CD4-positive, alpha-beta T cell treated with Interleukin-4 for 1 hour (primary cell): Measurements from ENCODE around the gene FBXW8.
A peak's percentile ranks its signal among the peaks of the same experiment; 100 is the strongest.
"Not testable (repeated sequence)": the region's sequence is repeated elsewhere in the genome, so short reads cannot be mapped to it uniquely, and the experiment has no call there.

ENCODE experiments used
- DNase-seq, 2 donors: peaks; one replicate each; pipeline ENCODE4 v3.0.0-alpha.2; 2020 to 2022

FBXW8 gene

DNA sequence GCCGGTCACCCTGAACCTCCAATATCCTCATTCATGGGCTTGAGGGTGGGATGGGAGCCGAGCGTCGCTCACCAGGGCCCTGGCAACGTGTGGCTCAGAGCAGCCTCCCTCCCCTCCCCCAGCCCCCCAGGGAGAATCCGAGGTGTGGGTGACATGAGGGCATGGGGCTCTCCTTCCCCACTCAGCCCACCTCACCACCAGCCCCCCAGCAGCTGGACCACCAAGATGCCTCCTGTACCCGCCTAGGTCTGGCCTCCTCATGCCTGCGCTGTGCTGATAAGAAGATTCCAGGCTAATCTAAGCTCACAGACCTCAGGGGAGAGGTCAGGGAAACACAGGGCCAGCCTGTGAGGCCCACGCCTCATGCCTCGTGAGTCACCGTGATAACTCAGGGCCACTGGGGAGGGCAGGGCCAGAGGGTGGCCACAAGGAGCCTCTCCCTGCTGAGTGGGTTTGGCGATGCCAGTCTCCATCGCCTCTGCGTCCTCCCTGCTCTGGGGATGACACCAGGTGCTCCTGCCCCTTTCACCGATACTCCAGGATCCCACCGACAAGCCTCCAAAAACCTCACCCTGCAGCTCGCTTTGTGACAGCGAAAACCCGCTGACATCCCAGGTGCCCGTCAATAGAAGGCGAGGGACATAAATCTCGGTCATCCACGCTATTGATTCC lies 131.6 kb downstream of the FBXW8 start:
- no peak for DNase-seq

- DNase-seq, result no peak
Measured at GRCh38 chr12:117042862-117043261, 132.1 kb downstream of the FBXW8 start.

DNA sequence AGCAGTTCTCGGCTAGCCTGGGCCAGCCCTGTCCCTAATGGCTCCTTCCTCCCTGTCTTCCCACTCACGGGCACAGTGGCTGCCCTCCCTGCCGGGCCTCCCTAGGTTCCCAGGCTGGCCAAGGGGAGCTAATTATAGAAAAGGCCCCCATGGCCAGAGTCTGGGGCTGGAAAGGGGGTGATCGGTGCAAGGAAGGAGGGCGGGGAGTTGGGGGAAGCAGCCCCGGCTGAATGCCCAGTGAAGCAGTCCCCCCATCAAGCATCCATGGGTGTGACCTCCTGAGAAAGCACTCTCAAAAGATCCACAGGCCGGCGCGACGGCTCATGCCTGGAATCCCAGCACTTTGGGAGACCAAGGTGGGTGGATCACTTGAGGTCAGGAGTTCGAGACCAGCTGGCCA lies 133.6 kb downstream of the FBXW8 start:
- DNase-seq, result no peak

DNA sequence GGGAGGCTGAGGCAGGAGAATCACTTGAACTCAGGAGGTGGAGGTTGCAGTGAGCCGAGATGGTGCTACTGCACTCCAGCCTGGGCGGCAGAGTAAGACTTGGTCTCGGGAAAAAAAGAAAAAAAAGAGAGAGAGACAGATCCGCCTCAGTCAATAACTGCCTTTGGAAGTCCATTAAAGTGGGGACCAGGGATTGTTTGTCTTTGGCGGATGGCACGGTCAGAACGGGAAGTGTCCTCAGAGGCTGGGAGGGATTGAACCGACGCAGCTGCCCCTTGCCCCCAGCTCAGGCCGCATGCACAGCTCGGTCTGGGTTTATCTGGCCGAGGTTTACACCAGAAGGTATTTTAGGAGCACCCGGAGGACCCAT lies 134.0 kb downstream of the FBXW8 start:
- no peak for DNase-seq

DNA sequence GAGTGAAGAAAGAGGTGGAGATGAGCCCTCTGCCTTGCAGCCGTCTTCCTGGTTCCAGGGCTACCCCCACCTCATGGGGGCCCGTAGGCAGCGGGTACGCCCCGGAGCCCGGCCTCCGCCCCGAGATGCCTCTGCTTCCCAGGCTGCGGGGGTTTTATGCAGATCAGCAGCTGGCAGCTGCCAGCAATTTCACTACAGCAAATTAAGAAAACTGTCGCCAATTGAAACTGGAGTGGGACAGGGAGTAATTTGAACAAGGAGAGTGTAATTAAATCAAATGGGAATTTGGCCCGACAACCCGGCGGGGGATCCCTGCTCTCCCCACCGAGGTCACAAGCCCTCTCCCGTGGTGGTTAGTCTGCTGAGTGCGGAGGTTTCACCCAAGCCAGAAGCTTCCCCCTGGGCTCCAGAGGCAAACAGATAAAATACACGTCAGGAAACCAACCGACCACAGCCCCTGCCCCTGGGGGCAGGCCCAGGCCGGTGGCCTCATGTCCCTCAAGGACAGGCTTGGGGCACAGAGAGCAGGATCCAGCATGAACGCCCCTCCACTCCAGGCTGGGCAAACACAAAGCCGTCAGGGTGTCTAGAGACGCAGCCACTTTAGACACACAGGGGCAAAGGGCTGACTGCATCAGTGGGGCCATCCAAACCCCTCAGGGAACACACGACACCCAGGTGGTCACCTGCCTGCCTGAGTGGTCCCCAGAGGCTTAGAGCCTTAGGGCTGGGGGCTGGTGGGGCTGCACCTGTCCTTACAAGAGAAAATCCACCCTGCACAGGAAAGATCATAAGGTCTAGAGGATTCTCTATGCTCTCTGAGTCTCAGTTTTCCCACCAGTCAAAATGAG lies 134.6 kb downstream of the FBXW8 start:
- DNase-seq, result no peak

GRCh38 chr12:117046011-117046369 lies 135.2 kb downstream of the FBXW8 start:
- DNase-seq, result no peak

- no peak for DNase-seq
Measured at GRCh38 chr12:117046425-117046824, 135.7 kb downstream of the FBXW8 start.

DNA sequence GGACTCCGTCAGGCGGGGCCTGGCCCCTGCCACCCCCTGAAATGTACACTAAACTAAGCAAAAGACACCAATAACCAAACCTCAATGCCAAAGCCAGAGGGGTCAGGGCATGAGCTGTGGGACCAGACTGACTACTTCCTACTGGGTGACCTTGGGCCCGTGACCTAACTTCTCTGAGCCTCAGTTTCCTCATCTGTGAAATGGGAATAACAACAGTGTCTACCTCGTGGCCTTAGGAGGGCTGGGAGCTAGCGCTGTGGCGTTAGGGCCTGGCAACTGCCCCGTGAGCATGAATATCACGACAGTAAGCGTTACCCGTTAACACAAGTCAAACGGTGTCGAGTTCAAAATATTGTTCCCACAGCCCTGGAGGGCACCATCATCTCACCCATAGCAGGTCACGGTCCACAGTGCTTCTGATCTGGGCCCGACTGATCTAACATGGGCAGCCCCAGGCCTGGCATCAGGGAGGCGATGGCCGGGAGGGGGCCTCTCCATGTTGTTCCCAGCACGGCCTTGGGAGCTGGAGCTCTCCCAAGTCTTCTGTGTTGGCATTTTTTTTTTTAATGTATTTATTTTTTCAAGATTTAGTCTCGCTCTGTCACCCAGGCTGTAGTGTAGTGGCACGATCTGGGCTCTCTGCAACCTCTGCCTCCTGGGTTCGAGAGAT lies 136.2 kb downstream of the FBXW8 start:
- DNase-seq, result no peak

DNA sequence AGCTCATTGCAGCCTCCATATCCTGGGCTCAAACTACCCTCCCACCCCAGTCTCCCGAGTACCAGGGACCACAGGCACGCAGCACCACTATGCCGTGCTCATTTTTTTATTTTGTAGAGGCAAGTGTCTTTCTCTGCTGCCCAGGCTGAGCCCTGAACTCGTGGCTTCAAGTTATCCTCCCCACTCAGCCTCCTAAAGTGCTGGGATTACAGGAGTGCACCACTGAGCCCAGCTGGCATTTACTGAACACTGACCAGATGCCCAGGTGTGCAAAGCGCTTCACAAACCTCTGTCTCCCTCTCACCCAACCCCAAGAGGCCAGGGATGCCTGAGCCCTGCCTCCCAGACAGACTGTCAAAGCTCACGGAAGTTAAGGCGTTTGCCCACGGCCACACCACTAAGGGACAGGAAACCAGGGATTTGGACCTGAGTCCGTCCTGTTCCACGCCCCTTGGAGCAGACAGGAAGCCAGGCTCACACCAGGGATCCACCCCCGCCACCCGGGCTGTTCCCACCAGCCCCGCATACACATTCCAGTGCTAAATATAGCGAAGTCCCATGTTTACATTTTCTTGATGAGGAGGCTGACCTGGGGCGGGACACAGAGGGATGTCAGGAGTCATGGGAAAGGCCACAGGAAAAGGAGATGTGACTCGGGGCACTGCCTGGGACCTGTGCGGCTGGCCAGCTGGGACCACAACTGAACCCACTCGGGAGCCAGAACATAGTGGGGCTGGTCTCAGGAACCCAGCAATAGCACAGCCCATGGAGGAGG lies 137.2 kb downstream of the FBXW8 start:
- DNase-seq, result no peak

GRCh38 chr12:117048585-117048904 lies 137.8 kb downstream of the FBXW8 start:
- DNase-seq, result no peak

DNA sequence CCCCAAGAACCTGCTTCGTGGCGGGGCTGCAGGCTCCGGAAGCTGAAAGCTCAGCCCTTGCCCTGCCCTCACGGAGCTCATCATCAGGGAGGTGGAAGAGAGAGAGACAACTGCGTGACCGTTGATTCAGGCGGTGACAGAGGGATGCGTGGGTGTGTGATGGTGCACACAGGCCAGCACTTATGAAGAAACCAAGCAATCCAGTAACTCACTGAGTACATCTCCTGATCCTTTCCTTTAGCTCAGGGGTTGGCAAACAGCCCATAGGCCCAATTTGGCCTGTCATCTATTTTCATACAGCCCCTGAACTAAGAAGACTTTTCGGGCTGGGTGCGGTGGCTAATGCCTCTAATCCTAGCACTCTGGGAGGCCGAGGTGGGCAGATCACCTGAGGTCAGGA lies 138.5 kb downstream of the FBXW8 start:
- no peak for DNase-seq

DNA sequence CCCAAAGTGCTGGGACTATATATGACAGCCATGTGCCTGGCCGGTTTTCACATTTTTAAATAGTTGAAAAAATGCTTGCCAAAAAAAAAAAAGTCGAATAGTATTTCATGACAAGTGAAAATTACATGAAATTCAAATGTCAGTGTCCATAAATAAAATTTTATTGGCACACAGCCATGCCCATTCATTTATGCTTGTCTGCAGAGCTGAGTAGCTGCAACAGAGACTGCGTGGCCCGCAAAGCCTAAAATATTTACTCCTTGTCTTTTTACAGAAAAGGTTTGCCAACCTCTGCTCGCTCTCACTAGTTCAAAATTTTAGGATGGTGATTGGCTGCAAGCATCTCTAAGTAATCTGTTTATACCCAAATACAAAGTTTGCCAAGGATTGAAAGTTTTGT lies 139.3 kb downstream of the FBXW8 start:
- DNase-seq, result no peak

GRCh38 chr12:117051380-117051779 lies 140.6 kb downstream of the FBXW8 start:
- DNase-seq, result no peak

GRCh38 chr12:117052386-117053049 lies 141.8 kb downstream of the FBXW8 start:
- DNase-seq, result no peak

GRCh38 chr12:117053050-117053400 lies 142.3 kb downstream of the FBXW8 start:
- DNase-seq, result no peak

GRCh38 chr12:117053597-117054201 lies 142.9 kb downstream of the FBXW8 start:
- no peak for DNase-seq

GRCh38 chr12:117054279-117054678 lies 143.5 kb downstream of the FBXW8 start:
- no peak for DNase-seq

- DNase-seq, result not testable (repeated sequence)
Measured at GRCh38 chr12:117057626-117058025, 146.9 kb downstream of the FBXW8 start.

- DNase-seq, result no peak
Measured at GRCh38 chr12:117058442-117059072, 147.8 kb downstream of the FBXW8 start.

DNA sequence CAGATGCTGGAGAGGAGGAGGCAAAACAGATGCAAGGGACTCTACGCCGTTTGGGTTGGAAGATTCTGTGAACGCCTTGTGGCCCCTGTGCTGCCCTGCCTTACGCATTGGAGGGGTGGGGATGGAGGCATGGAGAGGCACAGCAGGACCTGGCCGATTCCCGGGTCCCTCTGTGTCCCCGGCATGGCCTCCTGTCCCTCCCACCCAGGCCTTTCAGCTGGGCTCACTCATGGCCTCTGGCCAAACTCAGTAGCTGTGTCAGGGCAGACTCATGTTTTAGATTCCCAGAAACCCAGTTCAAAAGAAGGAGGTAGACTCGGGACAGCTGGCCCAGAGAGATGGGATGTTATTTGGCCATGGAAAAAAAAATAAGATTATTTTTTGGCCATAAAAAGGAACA lies 148.4 kb downstream of the FBXW8 start:
- no peak for DNase-seq

DNA sequence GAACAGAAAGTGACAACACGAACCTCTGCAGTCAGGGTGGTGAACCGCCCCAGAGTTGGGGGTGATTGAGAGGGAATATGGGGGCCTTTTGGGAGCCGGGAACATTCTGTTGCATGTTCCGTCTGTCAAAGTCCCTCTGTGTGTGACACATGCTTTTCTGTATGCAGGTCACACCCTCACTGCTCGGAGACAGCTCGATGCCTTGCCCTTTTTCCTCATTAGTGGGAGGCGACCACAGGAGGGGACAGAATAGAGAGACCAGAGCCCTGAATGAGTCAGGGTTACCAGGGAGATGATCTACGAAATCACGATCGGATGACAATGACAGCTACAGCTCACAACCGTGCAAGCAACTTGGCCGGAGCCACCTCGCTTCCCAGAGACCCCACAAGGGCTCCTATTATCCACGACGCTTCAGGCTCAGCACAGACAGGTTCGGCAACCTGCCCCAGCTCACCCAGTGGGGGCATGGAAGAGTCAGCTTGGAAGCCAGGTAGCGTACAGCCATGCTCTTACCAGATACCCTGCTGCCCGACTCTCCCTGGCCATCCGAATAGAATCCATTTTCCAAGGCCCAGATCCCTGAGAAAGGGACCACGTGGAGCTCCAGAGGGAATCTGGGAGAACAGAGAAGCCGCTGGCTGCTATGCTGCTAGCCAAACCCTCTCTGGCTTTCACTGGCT lies 149.6 kb downstream of the FBXW8 start:
- peak in 1 of 2 donors; percentile 45 for DNase-seq
